K562 (cell line): ENCODE data around the gene RSRC1. TPM values are rescaled to one million over a fixed set of nuclear protein-coding genes. Genes with fewer than 3 reads are reported as not detected.

Source experiments
- ATAC-seq: fragments of 200-7000 bp; cut with Tn5 transposase; 3 replicates; pipeline ENCODE4 v1.9.1; 2020; ENCODE audit warnings: moderate library complexity
- BruUV-seq: library from RNA; stranded (reverse); fragments of 400-500 nt; replicated peaks from 2 replicates; lab custom pipeline; 2021; lab: Mats Ljungman, UMichigan
- CTCF ChIA-PET: fragments of 300-600 bp; formaldehyde crosslinking; extraction: SDS; loops from one replicate; lab custom pipeline; 2021; ENCODE audit warnings: low intra/inter-chr PET ratio; lab: Yijun Ruan, JAX
- POLR2A ChIA-PET: fragments of 300-600, 350-650 bp; sonication (Branson Sonifier 250); formaldehyde crosslinking; extraction: SDS; loops from one replicate; lab custom pipeline; 2021; ENCODE audit warnings: antibody characterized with exemption, inconsistent platforms; lab: Yijun Ruan, JAX
- DNase-seq, 4 experiments: peaks; one replicate each; pipeline versions ENCODE4 v3.0.0 to v3.0.0-alpha.2; 2011 to 2018; ENCODE audit warnings: low spot score in 3 of 4, mixed read lengths in 3 of 4; ENCODE audit errors: extremely low read depth in 1 of 4
- FAIRE-seq: peaks from 2 replicates; lab custom pipeline; 2011; peaks lifted over from hg19 to GRCh38; lab: Jason Lieb, UNC
- H2AFZ ChIP-seq: 2 replicates; pipeline ENCODE4 v1.6.0; 2011; ENCODE audit warnings: low read depth, low read length, control low read depth, inconsistent platforms
- H3K27ac ChIP-seq: fragments of 200-600 bp; 3 replicates; pipeline ENCODE4 v1.8.0; 2011; ENCODE audit warnings: low read depth, mild to moderate bottlenecking, control low read depth, inconsistent platforms, low read length, moderate library complexity, mixed read lengths; ENCODE audit errors: extremely low read depth
- H3K27me3 ChIP-seq, 2 experiments: fragments of 300-600 bp in 1 of 2; 2 replicates in 1 of 2; 3 replicates in 1 of 2; pipeline versions ENCODE4 v1.6.0 to v1.8.0; 2011; ENCODE audit warnings: inconsistent platforms in 2 of 2, low read length in 2 of 2, mild to moderate bottlenecking in 1 of 2, mixed read lengths in 1 of 2, moderate library complexity in 1 of 2; ENCODE audit not compliant: control insufficient read depth in 2 of 2, insufficient read depth in 2 of 2
- H3K36me3 ChIP-seq: fragments of 300-600 bp; 3 replicates; pipeline ENCODE4 v1.8.0; 2011; ENCODE audit warnings: mild to moderate bottlenecking, low read length, inconsistent platforms; ENCODE audit not compliant: control insufficient read depth, insufficient read depth
- H3K4me1 ChIP-seq, 2 experiments: fragments of 200-600 bp in 1 of 2; replicated peaks in 1 of 2; 2 replicates in 1 of 2; 3 replicates in 1 of 2; pipeline versions ENCODE4 v1.5.1 to v1.8.0; 2011; ENCODE audit warnings: inconsistent platforms in 2 of 2, low read length in 2 of 2, mild to moderate bottlenecking in 1 of 2, mixed read lengths in 1 of 2, moderate library complexity in 1 of 2; ENCODE audit not compliant: control insufficient read depth in 2 of 2, insufficient read depth in 2 of 2
- H3K4me2 ChIP-seq: 2 replicates; pipeline ENCODE4 v1.6.1; 2011; ENCODE audit warnings: low read length, control low read depth, inconsistent platforms, mixed read lengths; ENCODE audit not compliant: insufficient read depth
- H3K4me3 ChIP-seq: fragments of 200-600 bp; sonication (generic), shearing (Covaris generic); 2 replicates; pipeline ENCODE4 v1.5.1; 2016; ENCODE audit warnings: control low read depth, inconsistent platforms
- H3K79me2 ChIP-seq: fragments of 200-600 bp; 3 replicates; pipeline ENCODE4 v1.8.0; 2011; ENCODE audit warnings: low read length, inconsistent platforms; ENCODE audit not compliant: control insufficient read depth, insufficient read depth
- H3K9ac ChIP-seq, 2 experiments: 2 replicates each; pipeline versions ENCODE4 v1.6.0 to v1.6.1; 2011; ENCODE audit warnings: low read depth in 2 of 2, low read length in 2 of 2, control low read depth in 1 of 2, inconsistent platforms in 1 of 2, mild to moderate bottlenecking in 1 of 2, mixed read lengths in 1 of 2; ENCODE audit not compliant: insufficient read depth in 1 of 2
- H3K9me1 ChIP-seq: one replicate; pipeline ENCODE4 v1.6.0; 2011; ENCODE audit warnings: inconsistent platforms, mild to moderate bottlenecking, low read length, moderate library complexity; ENCODE audit not compliant: control insufficient read depth, insufficient read depth
- H3K9me3 ChIP-seq: replicated peaks from 2 replicates; pipeline ENCODE4 v1.5.1; 2011; ENCODE audit warnings: low read depth, low read length, inconsistent platforms; ENCODE audit not compliant: control insufficient read depth, insufficient read depth
- H4K20me1 ChIP-seq: replicated peaks from 2 replicates; pipeline ENCODE4 v1.6.1; 2011; ENCODE audit warnings: low read length, inconsistent platforms, mixed read lengths; ENCODE audit not compliant: control insufficient read depth, insufficient read depth
- C11orf30 ChIP-seq: fragments of 450-650 bp; IDR thresholded peaks from 2 replicates; pipeline ENCODE4 v1.6.1; 2016; ENCODE audit warnings: low read depth, mild to moderate bottlenecking
- MEIS2 ChIP-seq: fragments of 450-650 bp; IDR thresholded peaks from 2 replicates; pipeline ENCODE4 v1.6.1; 2014; ENCODE audit warnings: mild to moderate bottlenecking; ENCODE audit not compliant: partially characterized antibody
- NCOR1 ChIP-seq: fragments of 450-650 bp; IDR thresholded peaks from 2 replicates; pipeline ENCODE4 v1.6.1; 2016; ENCODE audit warnings: mild to moderate bottlenecking, moderate library complexity
- TAL1 ChIP-seq: fragments of 450-650 bp; IDR thresholded peaks from 2 replicates; pipeline ENCODE4 v1.6.1; 2016; ENCODE audit warnings: mild to moderate bottlenecking
- ZNF24 ChIP-seq: fragments of 450-650 bp; IDR thresholded peaks from 2 replicates; pipeline ENCODE4 v1.6.1; 2016
- WGBS: fragments of 100-300 bp; shearing (Covaris generic); methylation state at CpG from one replicate; pipeline ENCODE4 v1.1.6; 2016; ENCODE audit warnings: low coverage, mixed read lengths; ENCODE audit not compliant: insufficient coverage; ENCODE audit errors: missing lambda C conversion rate; 5-methylcytosine and 5-hydroxymethylcytosine counted together
- in situ Hi-C: fragments of 300-500 bp; cut with MboI; formaldehyde crosslinking; loops from 4 replicates; pipeline ENCODE4 v1.15.0; 2018; ENCODE audit warnings: inconsistent platforms, mixed read lengths
- intact Hi-C: fragments of 100-400 bp; cut with micrococcal nuclease; formaldehyde crosslinking; loops from 2 replicates; pipeline ENCODE4 v1.14.2; 2022
- polyA plus RNA-seq, 8 experiments: library from polyadenylated mRNA; depleted of rRNA in 4 of 8; stranded (reverse) in 5 of 8; unstranded in 3 of 8; fragments of >200 nt; fragmentation: Nextera tagmentation in 2 of 8; fragmentation: Illumina TruSeq in 1 of 8; extraction: Ambion mirVana in 2 of 8; extraction: Trizol in 1 of 8; gene quantifications; 2 replicates each; pipeline versions ENCODE4 v1.2.1 to v1.2.3, GENCODE V29; 2011 to 2014; ENCODE audit warnings: inconsistent platforms in 1 of 8, missing spikeins in 1 of 8
- total RNA-seq, 7 experiments: library from RNA; depleted of rRNA in 6 of 7; stranded (reverse); fragments of >200 nt in 6 of 7; fragmentation: Illumina TruSeq in 2 of 7; extraction: Trizol in 2 of 7; gene quantifications; 2 replicates each; pipeline versions ENCODE4 v1.2.1 to v1.2.3, GENCODE V29; 2011 to 2021; ENCODE audit warnings: low replicate concordance in 1 of 7
- TF ChIP-seq, protein P1 (sequence below): fragments of 450-650 bp; formaldehyde crosslinking; IDR thresholded peaks from 2 replicates; pipeline ENCODE4 v1.4.0; 2020; ENCODE audit warnings: mild to moderate bottlenecking, moderate library complexity
- TF ChIP-seq, protein P2 (sequence below): fragments of 200-800 bp; sonication (Bioruptor generic); IDR thresholded peaks from 2 replicates; pipeline ENCODE4 v1.6.1; 2017; ENCODE audit warnings: missing genetic modification characterization, missing compliant biosample characterization

Gene RSRC1
- total and polyA plus RNA-seq, 9 of the 15 experiments (the other 6 are each of a cell fraction or from before 2014, with no cell fraction given) = 19.3 to 128 (median 75.5) TPM

DNA sequence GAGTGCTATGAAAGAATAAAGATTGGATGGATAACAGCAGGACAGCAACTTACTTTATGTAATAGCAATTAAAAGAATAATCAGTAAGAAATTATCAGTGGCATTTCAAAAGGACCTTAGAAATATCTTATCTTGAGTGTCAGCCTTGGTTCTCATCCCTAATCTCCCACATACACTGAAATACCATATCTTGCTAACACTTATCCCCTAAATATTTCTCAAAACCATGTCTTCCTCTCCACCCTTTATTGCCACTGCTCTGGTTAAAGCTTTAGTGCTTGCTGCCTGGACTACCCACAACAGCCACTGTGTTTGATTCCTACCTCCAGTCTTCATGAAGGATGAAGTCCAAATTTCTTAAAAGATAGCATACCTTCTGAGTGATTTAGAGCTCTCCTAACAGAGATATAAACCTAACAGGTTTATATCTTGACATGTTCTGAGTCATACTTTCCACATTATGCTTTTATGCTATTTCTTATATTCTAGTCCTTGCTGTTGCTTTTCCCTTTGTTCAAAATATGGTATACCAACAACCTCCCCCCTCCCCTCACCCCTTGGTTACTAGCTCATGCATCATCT, 202.8 kb downstream of the RSRC1 start (continued):
- TF ChIP-seq TAL1 = peak; percentile 63
- peak; percentile 68 for TF ChIP-seq MEIS2

DNA sequence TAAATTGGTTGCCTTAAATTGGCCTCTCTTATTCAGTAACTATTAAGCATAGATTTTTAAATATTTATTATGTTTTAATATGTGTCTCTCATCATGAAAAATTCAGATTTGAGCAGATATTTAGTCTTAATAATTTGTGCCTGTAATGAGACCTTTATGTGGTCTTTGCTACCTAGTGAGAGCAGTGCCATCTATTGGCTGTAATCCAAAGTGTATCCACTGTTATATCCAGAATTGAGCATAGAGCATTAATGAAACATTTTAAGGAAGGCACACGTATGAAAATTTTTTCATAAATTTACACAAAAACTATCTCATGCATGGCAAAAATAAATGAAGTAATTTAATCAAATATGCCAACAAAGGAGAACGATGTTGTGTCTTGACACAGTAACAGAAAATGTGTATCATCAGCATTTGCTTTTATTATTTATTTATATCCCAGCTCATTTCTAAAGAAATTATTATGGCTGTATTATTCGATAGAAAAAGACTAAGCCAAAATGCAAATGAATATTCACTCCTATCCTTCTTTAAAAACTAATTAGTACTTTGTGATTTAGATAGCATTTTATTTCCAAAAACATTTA, 203.5 kb downstream of the RSRC1 start:
- Histone ChIP-seq H3K79me2 (no peaks in the 10 kb centered on the region), H3K9me1 (peaks cover 4% of the 10 kb centered on the region), H3K4me1 (peaks cover 8 to 12% of the 10 kb centered on the region in 2 experiments; a peak in 3 of 5 replicates), H2AFZ (no peak overlapping the region), H3K4me2 (no peak overlapping the region), H3K36me3 (no peaks in the 10 kb centered on the region), H3K9me3 (no peaks in the 10 kb centered on the region), H4K20me1 (0 out of 2 replicates have a peak, but pooled peaks cover 3% of the 10 kb centered on the region), H3K4me3 (no peak overlapping the region), H3K27me3 (no peaks in the 10 kb centered on the region), H3K27ac (no peak overlapping the region), H3K9ac (no peak overlapping the region)
- ChIA-PET CTCF (interaction anchor here (0.5 kb wide), 1 partner anchor 1514 kb away, joined by 3 read pairs; no protein-coding TSS in a partner anchor), POLR2A (interaction anchor here (0.6 to 0.8 kb wide), 2 partner anchors 10 to 333 kb away, joined by 3 read pairs; no protein-coding TSS in a partner anchor)
- BruUV-seq = no TSS peak
- ATAC-seq (peak; percentile 87), FAIRE-seq (peak; percentile 46), DNase-seq (peak; percentile 9 to 48 (median 14))
- WGBS = 19% methylated on average over 3 of the region's 3 CpGs
- intact Hi-C loops (loop anchor here (1.0 to 5.0 kb wide), 5 partner anchors 119 to 695 kb away; no protein-coding TSS in a partner anchor), in situ Hi-C loops (loop anchor here (25.0 kb wide), 1 partner anchor 451 kb away; no protein-coding TSS in a partner anchor)
- TF ChIP-seq, protein P1, sequence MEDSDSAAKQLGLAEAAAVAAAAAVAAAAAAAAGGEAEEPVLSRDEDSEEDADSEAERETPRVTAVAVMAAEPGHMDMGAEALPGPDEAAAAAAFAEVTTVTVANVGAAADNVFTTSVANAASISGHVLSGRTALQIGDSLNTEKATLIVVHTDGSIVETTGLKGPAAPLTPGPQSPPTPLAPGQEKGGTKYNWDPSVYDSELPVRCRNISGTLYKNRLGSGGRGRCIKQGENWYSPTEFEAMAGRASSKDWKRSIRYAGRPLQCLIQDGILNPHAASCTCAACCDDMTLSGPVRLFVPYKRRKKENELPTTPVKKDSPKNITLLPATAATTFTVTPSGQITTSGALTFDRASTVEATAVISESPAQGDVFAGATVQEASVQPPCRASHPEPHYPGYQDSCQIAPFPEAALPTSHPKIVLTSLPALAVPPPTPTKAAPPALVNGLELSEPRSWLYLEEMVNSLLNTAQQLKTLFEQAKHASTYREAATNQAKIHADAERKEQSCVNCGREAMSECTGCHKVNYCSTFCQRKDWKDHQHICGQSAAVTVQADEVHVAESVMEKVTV = peak; percentile 51
- TF ChIP-seq, protein P2, sequence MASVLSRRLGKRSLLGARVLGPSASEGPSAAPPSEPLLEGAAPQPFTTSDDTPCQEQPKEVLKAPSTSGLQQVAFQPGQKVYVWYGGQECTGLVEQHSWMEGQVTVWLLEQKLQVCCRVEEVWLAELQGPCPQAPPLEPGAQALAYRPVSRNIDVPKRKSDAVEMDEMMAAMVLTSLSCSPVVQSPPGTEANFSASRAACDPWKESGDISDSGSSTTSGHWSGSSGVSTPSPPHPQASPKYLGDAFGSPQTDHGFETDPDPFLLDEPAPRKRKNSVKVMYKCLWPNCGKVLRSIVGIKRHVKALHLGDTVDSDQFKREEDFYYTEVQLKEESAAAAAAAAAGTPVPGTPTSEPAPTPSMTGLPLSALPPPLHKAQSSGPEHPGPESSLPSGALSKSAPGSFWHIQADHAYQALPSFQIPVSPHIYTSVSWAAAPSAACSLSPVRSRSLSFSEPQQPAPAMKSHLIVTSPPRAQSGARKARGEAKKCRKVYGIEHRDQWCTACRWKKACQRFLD (CRISPR knock-in tag) = no peak
- peak; percentile 59; the same call in 1 of the 2 replicates for TF ChIP-seq C11orf30
- TF ChIP-seq ZNF24 = no peak
- TF ChIP-seq NCOR1 = no peak
